Pericardium fibroblast (primary cell): ENCODE data around the gene CFC1. TPM values are rescaled to one million over a fixed set of nuclear protein-coding genes. Genes with fewer than 3 reads are reported as not detected.

Source experiments
- total RNA-seq: library from RNA; depleted of rRNA; stranded (reverse); fragments of >200 nt; gene quantifications from 2 replicates; pipeline ENCODE4 v1.2.3, GENCODE V29; 2015

The CFC1 gene
- total RNA-seq, result not detected in 2 replicates

DNA sequence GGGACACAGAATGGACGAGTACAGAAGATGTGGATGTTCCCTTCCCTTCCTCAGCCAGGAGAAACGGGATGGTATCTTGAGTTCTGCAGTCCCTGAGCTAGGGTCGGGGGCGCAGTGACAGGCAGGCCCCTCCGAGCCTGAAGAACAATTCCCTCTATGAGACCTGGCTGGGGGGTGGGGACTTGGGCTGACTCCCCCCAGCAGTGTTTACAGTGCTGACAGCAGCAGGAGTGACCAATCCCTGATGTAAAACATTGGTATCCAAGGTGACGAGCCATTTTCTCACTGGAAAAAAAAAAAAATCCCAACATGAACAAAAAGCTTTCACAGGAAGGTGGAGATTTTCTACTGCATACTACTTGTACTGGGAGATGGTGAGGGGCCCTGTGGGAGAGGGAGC is at the start of gene CFC1:
TSS of gene CFC1 (minus strand) at position 183 of the 400 bp plus-strand sequence. CDS start 288 bp downstream, outside the sequence.

DNA sequence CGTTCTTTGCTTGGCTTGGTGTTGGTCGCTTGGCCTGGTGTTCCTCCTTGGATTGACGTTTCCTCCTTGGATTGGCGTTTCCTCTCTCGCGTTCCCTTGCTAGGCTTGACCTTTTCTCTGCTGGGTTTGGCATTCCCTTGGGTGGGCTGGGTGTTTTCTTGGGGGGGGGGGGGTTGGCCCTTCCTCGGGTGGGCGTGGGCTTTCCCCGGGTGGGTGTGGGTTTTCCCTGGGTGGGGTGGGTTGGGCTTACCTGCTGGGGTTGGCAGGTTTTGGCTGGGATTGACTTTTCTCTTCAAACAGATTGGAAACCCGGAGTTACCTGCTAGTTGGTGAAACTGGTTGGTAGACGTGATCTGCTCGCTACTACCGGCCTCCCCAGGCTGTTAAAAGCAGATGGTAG is 11.8 kb upstream of the CFC1 start, which contains the start of gene POTEJ:
TSS of gene POTEJ (plus strand) at position 301 of the 400 bp plus-strand sequence. CDS start at position 394, 93 bp downstream.

Other genes starting within 250 kb of the CFC1 start
- gene PTPN18, start 243.5 kb downstream of the CFC1 start, total RNA-seq, result 20.0 and 21.7 TPM in 2 replicates
- gene POTEI, start 90.2 kb downstream of the CFC1 start, total RNA-seq, result not detected in 2 replicates
- not detected in 2 replicates for gene CFC1B, start 78.4 kb downstream of the CFC1 start, total RNA-seq
- gene POTEJ, start 11.9 kb upstream of the CFC1 start, total RNA-seq, result not detected in 2 replicates
- not detected in 2 replicates for gene GPR148, start 129.5 kb upstream of the CFC1 start, total RNA-seq
- gene AMER3, start 156.0 kb upstream of the CFC1 start, total RNA-seq, result not detected in 2 replicates
- 6.4 and 8.3 TPM in 2 replicates for gene ARHGEF4, start 237.3 kb upstream of the CFC1 start, total RNA-seq